ENCODE data around the gene ZBTB20. TPM values are rescaled to one million over a fixed set of nuclear protein-coding genes. Genes with fewer than 3 reads are reported as not detected.

The ZBTB20 gene
- total and polyA plus RNA-seq, 4 donors, result 0.74 to 77.1 (median 27.9) TPM

- no peaks in the 10 kb centered on the region for H3K36me3 ChIP-seq (ENCODE audit: control insufficient read depth in 4 of 4, insufficient read depth in 4 of 4, low read length in 4 of 4)
- no peaks in the 10 kb centered on the region for H3K9me3 ChIP-seq (ENCODE audit: control insufficient read depth in 4 of 4, insufficient read depth in 3 of 4, low read length in 3 of 4)
- H3K4me1 ChIP-seq (ENCODE audit: control insufficient read depth in 5 of 5, insufficient read depth in 5 of 5, low read length in 5 of 5), result peaks cover 0 to 5% (median 0%) of the 10 kb centered on the region in 5 donors
- no peak overlapping the region for H3K4me3 ChIP-seq
- ATAC-seq (ENCODE audit: insufficient read depth, low FRiP score) (no peak), DNase-seq (no peak)
- H3K27me3 ChIP-seq (ENCODE audit: control insufficient read depth in 3 of 3, insufficient read depth in 3 of 3, low read length in 2 of 3), result no peaks in the 10 kb centered on the region
- no peak overlapping the region for H3K9ac ChIP-seq (ENCODE audit: insufficient read depth in 1 of 2, low read length in 2 of 2)
- 81 to 88% methylated on average over 8 of the region's 8 CpGs for WGBS, 2 donors
- no peak overlapping the region for H3K27ac ChIP-seq (ENCODE audit: low read depth in 1 of 2, low read length in 1 of 2)
- TF ChIP-seq CTCF (IDR thresholded peaks at IDR 0.05; ENCODE audit: control extremely low read depth, extremely low read depth), result no peak
Observed at GRCh38 chr3:114427285-114428043, 719.6 kb downstream of the ZBTB20 start.

- WGBS, 2 donors, result 79 to 84% methylated on average over 8 of the region's 8 CpGs
- Histone ChIP-seq H3K27ac (ENCODE audit: low read depth in 1 of 2, low read length in 1 of 2) (no peak overlapping the region), H3K9ac (ENCODE audit: insufficient read depth in 1 of 2, low read length in 2 of 2) (no peak overlapping the region), H3K27me3 (ENCODE audit: control insufficient read depth in 3 of 3, insufficient read depth in 3 of 3, low read length in 2 of 3) (no peaks in the 10 kb centered on the region), H3K4me1 (ENCODE audit: control insufficient read depth in 5 of 5, insufficient read depth in 5 of 5, low read length in 5 of 5) (peaks cover 0 to 11% (median under 1%) of the 10 kb centered on the region in 5 donors), H3K9me3 (ENCODE audit: control insufficient read depth in 4 of 4, insufficient read depth in 3 of 4, low read length in 3 of 4) (no peaks in the 10 kb centered on the region), H3K36me3 (ENCODE audit: control insufficient read depth in 4 of 4, insufficient read depth in 4 of 4, low read length in 4 of 4) (no peaks in the 10 kb centered on the region), H3K4me3 (no peak overlapping the region)
- no peak for DNase-seq
- ATAC-seq (ENCODE audit: insufficient read depth, low FRiP score), result no peak
- no peak for TF ChIP-seq CTCF (IDR thresholded peaks at IDR 0.05; ENCODE audit: control extremely low read depth, extremely low read depth)
Observed at GRCh38 chr3:114424337-114424736, 722.8 kb downstream of the ZBTB20 start.

- 89% methylated on average over 7 of the region's 7 CpGs for WGBS, 2 donors
- Histone ChIP-seq H3K9me3 (ENCODE audit: control insufficient read depth in 4 of 4, insufficient read depth in 3 of 4, low read length in 3 of 4) (no peaks in the 10 kb centered on the region), H3K36me3 (ENCODE audit: control insufficient read depth in 4 of 4, insufficient read depth in 4 of 4, low read length in 4 of 4) (no peaks in the 10 kb centered on the region), H3K27me3 (ENCODE audit: control insufficient read depth in 3 of 3, insufficient read depth in 3 of 3, low read length in 2 of 3) (no peaks in the 10 kb centered on the region), H3K27ac (ENCODE audit: low read depth in 1 of 2, low read length in 1 of 2) (no peak overlapping the region), H3K4me1 (ENCODE audit: control insufficient read depth in 5 of 5, insufficient read depth in 5 of 5, low read length in 5 of 5) (peaks cover 0 to 17% (median 9%) of the 10 kb centered on the region in 5 donors), H3K4me3 (no peak overlapping the region), H3K9ac (ENCODE audit: insufficient read depth in 1 of 2, low read length in 2 of 2) (no peak overlapping the region)
- DNase-seq, result no peak
- TF ChIP-seq CTCF (IDR thresholded peaks at IDR 0.05; ENCODE audit: control extremely low read depth, extremely low read depth), result no peak
- ATAC-seq (ENCODE audit: insufficient read depth, low FRiP score), result no peak
Observed at GRCh38 chr3:114421204-114421603, 725.9 kb downstream of the ZBTB20 start.
